Stimulated activated CD8-positive, alpha-beta memory T cell treated with anti-CD3 and anti-CD28 coated beads, Interleukin-7, amount 100 ng/mL, for 48 hours (primary cell): ENCODE results near the gene USE1.

ENCODE experiments used
- DNase-seq, 2 donors: peaks; one replicate each; pipeline ENCODE4 v3.0.0-alpha.2; 2020; ENCODE audit warnings: low read depth in 1 of 2; ENCODE audit errors: extremely low read depth in 1 of 2

The USE1 gene

DNA sequence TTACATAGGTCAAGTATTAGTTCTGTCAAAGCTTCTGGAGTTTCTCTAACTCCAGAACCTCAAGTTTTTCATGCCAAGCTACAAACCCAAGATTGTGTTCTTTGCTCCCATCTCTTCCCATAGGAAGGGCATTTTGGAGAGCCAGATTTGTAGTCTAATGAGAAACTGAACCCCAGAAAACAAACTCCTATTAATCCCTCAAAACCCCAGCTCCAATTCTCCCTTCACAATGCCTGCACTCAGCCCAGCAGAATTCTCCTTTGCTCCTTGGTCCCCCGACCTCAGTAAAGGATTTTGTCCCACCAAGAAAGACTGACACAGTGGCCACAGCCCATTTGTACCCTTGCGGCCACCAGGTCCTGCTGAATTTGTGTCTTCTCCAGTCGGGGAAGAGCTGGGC is 41.0 kb downstream of the USE1 start:
- no peak for DNase-seq

GRCh38 chr19:17259118-17259780 is 44.1 kb downstream of the USE1 start:
- no peak for DNase-seq

GRCh38 chr19:17259934-17260333 is 44.8 kb downstream of the USE1 start:
- DNase-seq = no peak

GRCh38 chr19:17260842-17261325 is 45.7 kb downstream of the USE1 start:
- DNase-seq = peak; percentile 66 to 83

DNA sequence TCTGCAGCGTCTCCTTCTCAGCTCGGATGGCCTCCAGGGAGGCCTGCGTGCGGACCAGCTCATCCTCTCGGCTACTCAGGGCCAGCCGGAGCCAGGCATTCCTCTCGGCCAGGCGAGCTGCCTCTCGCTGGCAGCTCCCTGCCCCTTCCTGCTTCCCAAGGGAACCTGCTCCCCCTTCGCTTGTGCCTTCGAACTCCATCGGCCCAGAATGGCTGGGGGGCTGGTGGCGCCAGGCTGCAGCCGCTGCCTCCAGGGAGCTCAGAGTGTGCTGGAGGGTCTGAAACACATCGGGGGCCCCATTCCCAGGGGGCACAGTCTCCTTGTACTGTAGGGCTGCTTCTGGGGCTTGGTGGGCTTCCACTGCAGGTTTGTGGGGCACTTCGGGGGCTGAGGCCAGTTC is 47.4 kb downstream of the USE1 start:
- DNase-seq = no peak

- DNase-seq = no peak
These were observed 48.8 kb downstream of the USE1 start for GRCh38 chr19:17263712-17264640.

GRCh38 chr19:17264641-17264979 is 49.5 kb downstream of the USE1 start, which contains the start of gene USHBP1:
Gene USHBP1, minus strand, starts transcription at chr19:17264745. Its CDS starts 446 bp downstream, at chr19:17264299.
- no peak for DNase-seq

DNA sequence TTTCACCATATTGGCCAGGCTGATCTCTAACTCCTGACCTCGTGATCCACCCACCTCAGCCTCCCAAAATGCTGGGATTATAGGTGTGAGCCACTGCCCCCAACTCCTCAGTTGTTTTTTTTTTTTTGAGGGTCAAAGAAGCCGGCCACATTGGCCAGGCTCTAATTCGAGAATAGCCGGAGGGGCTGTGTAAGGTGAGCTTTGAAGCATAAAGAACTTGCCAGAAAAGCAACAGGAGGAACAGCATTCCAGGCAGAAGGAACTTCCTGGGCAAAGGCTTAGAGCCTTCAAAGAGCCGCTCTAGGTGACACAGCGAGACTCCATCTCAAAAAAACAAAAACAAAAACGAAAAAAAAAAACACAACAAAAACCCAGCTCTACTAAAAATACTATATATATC is 50.9 kb downstream of the USE1 start:
- no peak for DNase-seq

- no peak for DNase-seq
These were observed 51.4 kb downstream of the USE1 start for GRCh38 chr19:17266589-17266974.

DNA sequence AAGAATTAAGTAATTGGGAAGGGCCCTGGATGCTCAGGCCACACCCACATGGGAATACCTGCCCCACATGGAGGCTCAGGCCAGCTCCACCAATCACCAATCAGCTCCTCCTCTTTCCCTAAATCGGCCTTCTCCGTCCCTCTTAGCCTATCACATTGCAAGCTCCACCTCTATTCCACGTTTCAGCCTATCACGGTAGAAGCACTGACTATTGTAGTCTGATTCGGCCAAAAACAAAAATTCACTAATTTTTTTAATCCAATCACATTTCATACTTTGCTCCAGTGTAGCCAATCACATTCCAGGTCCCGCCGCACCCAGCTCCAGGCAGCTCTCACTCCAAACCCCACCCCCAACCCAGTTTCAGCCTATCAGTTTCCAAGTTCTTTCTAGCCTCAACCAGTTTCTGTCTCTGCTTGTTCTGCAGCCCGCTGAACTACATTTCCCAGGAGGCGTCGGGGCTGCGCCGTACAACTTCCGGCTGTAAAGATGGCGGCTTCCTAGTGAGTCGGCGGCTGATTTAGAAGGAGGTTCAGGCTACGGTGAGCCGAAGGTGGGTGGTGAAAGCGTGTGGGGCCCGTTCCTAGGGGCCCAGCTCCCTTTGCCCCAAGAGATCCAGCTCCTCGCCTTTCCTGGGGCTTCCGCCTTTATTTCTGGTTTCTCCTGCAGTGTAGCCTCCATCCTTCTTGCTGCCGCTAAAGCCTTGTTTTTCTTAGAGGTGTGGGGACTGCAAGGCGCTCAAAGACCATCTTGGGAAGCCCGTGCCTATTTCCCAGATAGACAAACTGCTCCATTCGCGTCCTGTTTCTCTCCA is 52.0 kb downstream of the USE1 start, which contains the start of gene BABAM1:
BABAM1 (plus strand) TSS at position 469 of the 814 bp plus-strand sequence. CDS start 1,364 bp downstream, outside the sequence.
- DNase-seq = peak; percentile 86 to 97

DNA sequence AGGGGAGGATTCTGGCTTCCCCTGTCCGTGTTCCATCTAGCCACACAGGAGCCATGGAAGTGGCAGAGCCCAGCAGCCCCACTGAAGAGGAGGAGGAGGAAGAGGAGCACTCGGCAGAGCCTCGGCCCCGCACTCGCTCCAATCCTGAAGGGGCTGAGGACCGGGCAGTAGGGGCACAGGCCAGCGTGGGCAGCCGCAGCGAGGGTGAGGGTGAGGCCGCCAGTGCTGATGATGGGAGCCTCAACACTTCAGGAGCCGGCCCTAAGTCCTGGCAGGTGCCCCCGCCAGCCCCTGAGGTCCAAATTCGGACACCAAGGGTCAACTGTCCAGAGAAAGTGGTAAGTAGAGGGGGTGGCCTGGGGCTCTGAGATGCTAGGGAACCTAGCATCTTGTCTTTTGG is 53.6 kb downstream of the USE1 start:
- no peak for DNase-seq
